Cardiac muscle cell (in vitro differentiated cells and primary cell): Measurements from ENCODE around the gene PIK3C2G. TPM values are rescaled to one million over a fixed set of nuclear protein-coding genes. Genes with fewer than 3 reads are reported as not detected.

ENCODE experiments used
- DNase-seq, 2 donors: peaks; one replicate each; pipeline versions ENCODE4 v3.0.0 to v3.0.0-alpha.2; 2010 to 2017; ENCODE audit warnings: low read depth in 1 of 2, low spot score in 1 of 2
- H3K27ac ChIP-seq: fragments of 200-600 bp; sonication (generic); 2 replicates; pipeline ENCODE4 v1.5.1; 2016
- H3K27me3 ChIP-seq: fragments of 200-600 bp; sonication (generic); 2 replicates; pipeline ENCODE4 v1.6.0; 2016; ENCODE audit warnings: control low read depth
- H3K36me3 ChIP-seq: fragments of 200-600 bp; sonication (generic); 2 replicates; pipeline ENCODE4 v1.5.1; 2016; ENCODE audit warnings: control low read depth
- H3K4me1 ChIP-seq: fragments of 200-600 bp; sonication (generic); 2 replicates; pipeline ENCODE4 v1.8.1; 2017; ENCODE audit warnings: low read depth, mild to moderate bottlenecking, mixed run types
- H3K4me3 ChIP-seq: fragments of 200-600 bp; sonication (generic); 2 replicates; pipeline ENCODE4 v1.5.1; 2016; ENCODE audit warnings: mild to moderate bottlenecking
- H3K9me3 ChIP-seq: fragments of 200-600 bp; sonication (generic); 2 replicates; pipeline ENCODE4 v1.5.1; 2017; ENCODE audit warnings: low read depth, mild to moderate bottlenecking, control low read depth
- polyA plus RNA-seq: library from polyadenylated mRNA; unstranded; fragments of >200 nt; fragmentation: Nextera tagmentation; extraction: Ambion mirVana; gene quantifications from 2 replicates; pipeline ENCODE4 v1.2.1, GENCODE V29; 2016
- total RNA-seq: library from RNA; depleted of rRNA; stranded (reverse); fragments of >200 nt; gene quantifications from 2 replicates; pipeline ENCODE4 v1.2.3, GENCODE V29; 2016
- TF ChIP-seq, protein P1 (sequence below): IDR thresholded peaks from 2 replicates; pipeline ENCODE4 v1.5.1; 2012; ENCODE audit warnings: low read depth, mild to moderate bottlenecking, low read length

The PIK3C2G gene
- total and polyA plus RNA-seq, 2 experiments from 2014 or later: not detected

DNA sequence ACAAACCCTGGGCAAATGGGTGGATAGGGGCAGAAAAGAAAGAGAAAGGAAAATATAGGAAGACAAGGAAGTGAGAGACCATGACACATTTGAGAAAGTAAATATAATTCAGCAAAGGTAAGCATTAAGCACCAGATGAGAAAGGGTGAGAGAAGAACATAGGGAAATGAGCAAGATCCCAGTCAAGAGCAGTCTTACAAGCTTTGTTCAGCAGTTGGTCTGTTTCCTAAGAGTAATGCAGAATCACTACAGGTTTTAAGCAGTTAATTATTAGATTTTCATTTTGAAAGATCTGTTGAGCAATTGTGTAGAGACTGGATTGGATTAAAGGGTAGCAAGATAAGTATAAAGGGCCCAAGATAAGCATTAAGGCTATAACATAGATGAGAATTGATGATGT, 330.2 kb downstream of the PIK3C2G start:
- TF ChIP-seq, protein P1, sequence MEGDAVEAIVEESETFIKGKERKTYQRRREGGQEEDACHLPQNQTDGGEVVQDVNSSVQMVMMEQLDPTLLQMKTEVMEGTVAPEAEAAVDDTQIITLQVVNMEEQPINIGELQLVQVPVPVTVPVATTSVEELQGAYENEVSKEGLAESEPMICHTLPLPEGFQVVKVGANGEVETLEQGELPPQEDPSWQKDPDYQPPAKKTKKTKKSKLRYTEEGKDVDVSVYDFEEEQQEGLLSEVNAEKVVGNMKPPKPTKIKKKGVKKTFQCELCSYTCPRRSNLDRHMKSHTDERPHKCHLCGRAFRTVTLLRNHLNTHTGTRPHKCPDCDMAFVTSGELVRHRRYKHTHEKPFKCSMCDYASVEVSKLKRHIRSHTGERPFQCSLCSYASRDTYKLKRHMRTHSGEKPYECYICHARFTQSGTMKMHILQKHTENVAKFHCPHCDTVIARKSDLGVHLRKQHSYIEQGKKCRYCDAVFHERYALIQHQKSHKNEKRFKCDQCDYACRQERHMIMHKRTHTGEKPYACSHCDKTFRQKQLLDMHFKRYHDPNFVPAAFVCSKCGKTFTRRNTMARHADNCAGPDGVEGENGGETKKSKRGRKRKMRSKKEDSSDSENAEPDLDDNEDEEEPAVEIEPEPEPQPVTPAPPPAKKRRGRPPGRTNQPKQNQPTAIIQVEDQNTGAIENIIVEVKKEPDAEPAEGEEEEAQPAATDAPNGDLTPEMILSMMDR: no peak
- Histone ChIP-seq H3K9me3 (no peaks in the 10 kb centered on the region), H3K36me3 (no peaks in the 10 kb centered on the region), H3K4me3 (no peak overlapping the region), H3K27ac (no peak overlapping the region), H3K4me1 (no peaks in the 10 kb centered on the region), H3K27me3 (no peaks in the 10 kb centered on the region)
- no peak for DNase-seq

DNA sequence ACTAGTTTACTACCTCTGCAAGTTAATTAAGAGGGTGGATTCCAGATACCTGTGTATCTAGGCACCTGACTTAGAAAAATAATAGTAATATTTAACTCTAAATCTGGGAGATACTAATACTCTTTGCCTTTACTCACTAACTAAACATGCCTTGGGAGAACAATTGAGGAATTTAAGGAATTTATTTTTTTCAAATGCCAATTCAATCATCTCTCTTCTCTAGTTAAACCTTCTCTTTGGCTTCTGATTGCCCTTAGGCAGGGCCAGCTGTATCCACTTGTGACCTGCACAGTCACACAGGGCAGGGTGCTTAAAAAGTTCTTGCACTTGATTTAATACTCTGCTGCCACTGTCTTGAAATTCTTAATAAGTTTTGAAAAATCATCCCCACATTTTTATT, 334.1 kb downstream of the PIK3C2G start:
- no peaks in the 10 kb centered on the region for H3K4me1 ChIP-seq
- no peak for DNase-seq
- no peaks in the 10 kb centered on the region for H3K36me3 ChIP-seq
- H3K27ac ChIP-seq: no peak overlapping the region
- H3K9me3 ChIP-seq: no peaks in the 10 kb centered on the region
- H3K27me3 ChIP-seq: no peaks in the 10 kb centered on the region
- TF ChIP-seq, protein P1: no peak
- H3K4me3 ChIP-seq: no peak overlapping the region

DNA sequence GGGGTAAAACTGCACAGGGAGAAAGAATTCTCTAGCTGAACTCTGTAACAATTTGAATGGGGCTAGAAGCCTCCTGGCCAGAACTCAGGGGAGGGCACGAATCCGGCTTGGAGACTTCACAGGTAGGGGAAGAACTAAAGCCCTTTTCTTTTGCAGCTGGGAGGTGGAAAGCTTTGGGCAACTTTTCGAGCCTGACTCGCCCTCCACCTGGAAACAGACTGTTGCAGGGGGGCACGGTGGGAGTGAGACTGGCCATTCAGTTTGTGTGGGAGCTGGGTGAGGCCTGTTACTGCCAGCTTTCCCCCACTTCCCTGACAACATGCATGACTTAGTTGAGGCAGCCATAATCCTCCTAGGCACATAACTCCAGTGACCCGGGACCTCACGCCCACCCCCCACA, 340.6 kb downstream of the PIK3C2G start:
- no peaks in the 10 kb centered on the region for H3K36me3 ChIP-seq
- no peak for DNase-seq
- H3K4me3 ChIP-seq: no peak overlapping the region
- no peaks in the 10 kb centered on the region for H3K27me3 ChIP-seq
- H3K27ac ChIP-seq: no peak overlapping the region
- H3K4me1 ChIP-seq: no peaks in the 10 kb centered on the region
- no peaks in the 10 kb centered on the region for H3K9me3 ChIP-seq
- TF ChIP-seq, protein P1: no peak

DNA sequence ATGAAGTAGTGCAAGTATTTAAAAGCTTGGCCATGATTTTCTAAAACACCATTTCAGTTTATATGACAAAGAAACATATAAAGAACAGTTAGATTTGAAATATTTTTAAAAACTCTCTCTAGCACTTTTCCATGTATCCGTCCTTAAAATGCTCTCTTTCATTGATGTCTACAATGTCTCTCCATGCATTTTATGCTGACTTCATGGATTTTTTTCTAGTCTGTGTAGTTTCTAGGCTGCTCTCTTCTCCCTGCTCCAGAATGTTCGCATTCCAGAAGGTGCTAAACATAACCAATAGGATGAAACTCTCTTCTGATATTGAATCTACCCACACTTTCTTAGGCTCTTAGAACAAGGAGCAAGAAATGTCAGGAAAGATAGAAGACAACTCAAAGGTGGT, 351.7 kb downstream of the PIK3C2G start:
- TF ChIP-seq, protein P1: no peak
- Histone ChIP-seq H3K4me1 (peaks cover 7% of the 10 kb centered on the region), H3K36me3 (no peaks in the 10 kb centered on the region), H3K9me3 (no peaks in the 10 kb centered on the region), H3K4me3 (no peak overlapping the region), H3K27me3 (no peaks in the 10 kb centered on the region), H3K27ac (no peak overlapping the region)
- DNase-seq: no peak

DNA sequence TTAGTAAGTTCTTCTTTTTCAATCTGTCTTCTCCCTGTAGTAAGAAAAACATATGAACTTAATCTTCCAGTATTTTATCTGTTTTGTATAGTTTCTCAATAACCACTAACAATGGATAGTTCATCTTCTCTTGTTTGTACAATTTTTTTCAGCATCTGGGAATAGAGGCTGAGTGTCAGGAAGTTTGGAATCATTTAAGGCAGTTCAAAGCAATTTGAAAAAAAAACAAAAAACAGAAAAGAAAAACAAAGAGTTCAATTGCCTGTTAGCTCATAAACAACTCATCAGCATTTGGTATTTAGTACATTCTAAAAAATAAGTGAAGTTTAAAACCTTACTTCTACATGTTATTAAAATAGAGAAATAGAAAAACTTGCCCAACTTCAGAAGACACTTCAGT, 359.7 kb downstream of the PIK3C2G start:
- Histone ChIP-seq H3K27ac (no peak overlapping the region), H3K27me3 (no peaks in the 10 kb centered on the region), H3K9me3 (no peaks in the 10 kb centered on the region), H3K4me3 (no peak overlapping the region), H3K36me3 (no peaks in the 10 kb centered on the region), H3K4me1 (peaks cover 9% of the 10 kb centered on the region)
- TF ChIP-seq, protein P1: no peak
- DNase-seq: no peak

DNA sequence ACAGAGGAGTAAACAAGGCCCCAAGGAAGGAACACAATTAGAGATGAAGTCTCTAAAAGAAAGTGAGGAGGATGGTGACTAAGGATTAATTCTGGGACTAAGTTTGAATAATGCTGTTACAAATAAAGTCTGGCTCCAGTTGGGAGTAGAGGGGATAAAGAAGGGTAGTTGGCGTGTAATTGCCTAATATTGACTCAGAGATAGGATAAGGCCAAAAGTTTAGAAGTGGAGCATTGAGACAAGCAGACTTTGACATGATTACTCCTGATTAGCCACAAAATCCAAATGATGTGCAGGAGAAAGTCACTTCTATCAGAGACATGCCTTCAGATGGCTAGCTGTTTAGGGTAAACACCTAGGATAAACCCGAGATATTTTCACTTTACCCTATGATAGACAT, 368.1 kb downstream of the PIK3C2G start:
- H3K9me3 ChIP-seq: no peaks in the 10 kb centered on the region
- H3K36me3 ChIP-seq: no peaks in the 10 kb centered on the region
- H3K4me3 ChIP-seq: no peak overlapping the region
- no peaks in the 10 kb centered on the region for H3K27me3 ChIP-seq
- no peak overlapping the region for H3K27ac ChIP-seq
- TF ChIP-seq, protein P1: no peak
- DNase-seq: no peak
- no peaks in the 10 kb centered on the region for H3K4me1 ChIP-seq
